ENCODE data around the gene NWD2. TPM values are rescaled to one million over a fixed set of nuclear protein-coding genes. Genes with fewer than 3 reads are reported as not detected.

Gene NWD2
- total RNA-seq, 4 donors from 2014 or later = not detected

DNA sequence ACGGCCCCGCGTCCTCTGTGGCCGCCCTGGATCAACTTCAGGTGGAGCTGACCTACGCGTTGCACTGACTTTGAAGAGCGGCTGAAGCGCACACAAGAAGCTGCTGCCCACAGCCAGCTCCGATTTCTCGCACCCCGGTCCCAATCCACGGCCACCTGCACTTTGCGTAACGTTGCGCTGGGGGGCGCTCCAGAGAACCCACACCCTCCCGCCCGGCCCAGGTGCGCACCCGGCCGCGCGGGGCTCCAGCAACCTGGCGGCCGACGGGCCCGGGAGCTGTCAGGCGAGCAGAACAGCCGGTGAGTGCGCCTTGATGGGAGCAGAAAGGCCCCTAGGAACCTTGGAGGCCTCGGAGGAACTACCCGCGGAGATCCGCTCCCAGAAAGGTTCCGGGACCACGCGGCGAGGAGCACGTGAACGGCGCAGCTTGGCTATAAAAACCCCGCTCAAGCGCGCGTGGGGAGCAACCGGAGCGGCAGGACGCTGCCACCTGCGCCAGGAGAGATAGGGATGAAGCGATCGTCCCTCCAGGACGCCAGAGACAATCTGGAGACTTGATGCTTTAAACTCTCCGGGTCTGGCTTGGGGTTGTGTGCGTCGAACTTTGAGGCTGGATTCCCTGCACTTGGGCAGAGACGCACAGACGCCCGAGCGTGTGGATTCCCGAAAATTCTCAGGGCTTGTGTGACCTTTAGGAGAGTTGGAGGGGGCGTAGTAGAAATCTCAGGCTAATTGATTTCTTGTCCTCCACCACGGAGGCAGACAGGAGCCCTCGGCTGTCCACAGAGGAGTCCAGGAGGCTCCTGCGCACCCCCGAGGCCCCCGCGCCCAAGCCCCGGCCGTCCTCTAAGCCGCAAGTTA lies 591 bp upstream of the NWD2 start:
- Histone ChIP-seq H3K4me3 (no peak overlapping the region), H3K27ac (no peak overlapping the region), H3K36me3 (no peaks in the 10 kb centered on the region), H3K4me1 (no peaks in the 10 kb centered on the region), H3K9me3 (no peaks in the 10 kb centered on the region), H3K27me3 (peaks cover 17 to 29% (median 18%) of the 10 kb centered on the region in 3 donors)
- TF ChIP-seq, protein P1, sequence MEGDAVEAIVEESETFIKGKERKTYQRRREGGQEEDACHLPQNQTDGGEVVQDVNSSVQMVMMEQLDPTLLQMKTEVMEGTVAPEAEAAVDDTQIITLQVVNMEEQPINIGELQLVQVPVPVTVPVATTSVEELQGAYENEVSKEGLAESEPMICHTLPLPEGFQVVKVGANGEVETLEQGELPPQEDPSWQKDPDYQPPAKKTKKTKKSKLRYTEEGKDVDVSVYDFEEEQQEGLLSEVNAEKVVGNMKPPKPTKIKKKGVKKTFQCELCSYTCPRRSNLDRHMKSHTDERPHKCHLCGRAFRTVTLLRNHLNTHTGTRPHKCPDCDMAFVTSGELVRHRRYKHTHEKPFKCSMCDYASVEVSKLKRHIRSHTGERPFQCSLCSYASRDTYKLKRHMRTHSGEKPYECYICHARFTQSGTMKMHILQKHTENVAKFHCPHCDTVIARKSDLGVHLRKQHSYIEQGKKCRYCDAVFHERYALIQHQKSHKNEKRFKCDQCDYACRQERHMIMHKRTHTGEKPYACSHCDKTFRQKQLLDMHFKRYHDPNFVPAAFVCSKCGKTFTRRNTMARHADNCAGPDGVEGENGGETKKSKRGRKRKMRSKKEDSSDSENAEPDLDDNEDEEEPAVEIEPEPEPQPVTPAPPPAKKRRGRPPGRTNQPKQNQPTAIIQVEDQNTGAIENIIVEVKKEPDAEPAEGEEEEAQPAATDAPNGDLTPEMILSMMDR (IDR thresholded peaks at IDR 0.05 in 4 of 5, conservative IDR thresholded peaks at IDR 0.05 in 1 of 5) = no peak
- no peak for TF ChIP-seq POLR2A (IDR thresholded peaks at IDR 0.05)
- intact Hi-C loops (cut with DNase I; ENCODE audit: low total_unique reads) = no loop called here
- in situ Hi-C loops (cut with MboI; ENCODE audit: low sequenced_read_pairs in 4 of 4) = no loop called here
- ATAC-seq (no peak), DNase-seq (no peak)

GRCh38 chr4:37245391-37245954 lies 930 bp downstream of the NWD2 start:
- in situ Hi-C loops (cut with MboI; ENCODE audit: low sequenced_read_pairs in 4 of 4) = no loop called here
- H3K4me3 ChIP-seq = no peak overlapping the region
- ATAC-seq = no peak
- H3K36me3 ChIP-seq = no peaks in the 10 kb centered on the region
- no peak overlapping the region for H3K27ac ChIP-seq
- peaks cover 15 to 29% (median 17%) of the 10 kb centered on the region in 3 donors for H3K27me3 ChIP-seq
- DNase-seq = no peak
- TF ChIP-seq, protein P1 (IDR thresholded peaks at IDR 0.05 in 4 of 5, conservative IDR thresholded peaks at IDR 0.05 in 1 of 5) = no peak
- TF ChIP-seq POLR2A (IDR thresholded peaks at IDR 0.05) = no peak
- intact Hi-C loops (cut with DNase I; ENCODE audit: low total_unique reads) = no loop called here
- H3K9me3 ChIP-seq = no peaks in the 10 kb centered on the region
- no peaks in the 10 kb centered on the region for H3K4me1 ChIP-seq

- in situ Hi-C loops (cut with MboI; ENCODE audit: low sequenced_read_pairs in 4 of 4) = no loop called here
- Histone ChIP-seq H3K27me3 (peaks cover 15 to 27% (median 17%) of the 10 kb centered on the region in 3 donors), H3K27ac (no peak overlapping the region), H3K9me3 (no peaks in the 10 kb centered on the region), H3K4me1 (no peaks in the 10 kb centered on the region), H3K4me3 (no peak overlapping the region), H3K36me3 (no peaks in the 10 kb centered on the region)
- intact Hi-C loops (cut with DNase I; ENCODE audit: low total_unique reads) = no loop called here
- no peak for DNase-seq
- no peak for ATAC-seq
- TF ChIP-seq, protein P1 (IDR thresholded peaks at IDR 0.05 in 4 of 5, conservative IDR thresholded peaks at IDR 0.05 in 1 of 5) = no peak
- no peak for TF ChIP-seq POLR2A (IDR thresholded peaks at IDR 0.05)
These were observed 2.3 kb downstream of the NWD2 start for GRCh38 chr4:37246891-37247290.

GRCh38 chr4:37258221-37258620 lies 13.7 kb downstream of the NWD2 start:
- intact Hi-C loops (cut with DNase I; ENCODE audit: low total_unique reads) = no loop called here
- TF ChIP-seq POLR2A (IDR thresholded peaks at IDR 0.05) = no peak
- TF ChIP-seq, protein P1 (IDR thresholded peaks at IDR 0.05 in 4 of 5, conservative IDR thresholded peaks at IDR 0.05 in 1 of 5) = no peak

More at GRCh38 chr4:37258221-37258620, 13.7 kb downstream of the NWD2 start:
- Histone ChIP-seq H3K27ac (no peak overlapping the region), H3K4me1 (no peaks in the 10 kb centered on the region), H3K9me3 (no peaks in the 10 kb centered on the region), H3K36me3 (no peaks in the 10 kb centered on the region), H3K4me3 (no peak overlapping the region), H3K27me3 (no peaks in the 10 kb centered on the region)
- ATAC-seq = no peak
- in situ Hi-C loops (cut with MboI; ENCODE audit: low sequenced_read_pairs in 4 of 4) = no loop called here
- DNase-seq = no peak

Measured in gastrocnemius medialis (tissue), 4 donors.